GM12875 (cell line): ENCODE measurements around the gene FBXO17.
"Not testable (repeated sequence)": the region's sequence is repeated elsewhere in the genome, so short reads cannot be mapped to it uniquely, and the experiment has no call there.

ENCODE experiments used
- H3K4me3 ChIP-seq: one replicate; pipeline ENCODE4 v1.5.1; 2011; ENCODE audit warnings: low read depth, low read length, control low read depth
- TF ChIP-seq, protein P1 (sequence below): IDR thresholded peaks from 2 replicates; pipeline ENCODE4 v1.5.1; 2011; ENCODE audit warnings: low read depth, mild to moderate bottlenecking, control low read depth, inconsistent platforms, low read length, moderate library complexity, borderline replicate concordance; ENCODE audit not compliant: insufficient read depth

FBXO17 gene

DNA sequence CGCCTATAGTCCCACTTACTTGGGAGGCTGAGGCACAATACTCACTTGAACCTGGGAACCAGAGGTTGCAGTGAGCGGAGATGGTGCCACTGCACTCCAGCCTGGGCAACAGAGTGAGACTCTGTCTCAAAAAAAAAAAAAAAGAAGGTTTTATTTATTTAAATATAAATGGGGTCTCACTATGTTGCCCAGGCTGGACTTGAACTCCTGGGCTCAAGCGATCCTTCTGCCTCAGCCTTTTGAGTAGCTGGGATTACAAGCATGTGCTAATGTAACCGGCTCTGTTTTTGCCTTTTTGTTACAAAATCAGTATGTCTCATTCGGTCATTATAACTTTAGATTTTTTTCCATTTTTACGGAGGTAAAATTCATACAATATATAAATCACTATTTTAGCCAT is 32.6 kb upstream of the FBXO17 start:
- TF ChIP-seq, protein P1, sequence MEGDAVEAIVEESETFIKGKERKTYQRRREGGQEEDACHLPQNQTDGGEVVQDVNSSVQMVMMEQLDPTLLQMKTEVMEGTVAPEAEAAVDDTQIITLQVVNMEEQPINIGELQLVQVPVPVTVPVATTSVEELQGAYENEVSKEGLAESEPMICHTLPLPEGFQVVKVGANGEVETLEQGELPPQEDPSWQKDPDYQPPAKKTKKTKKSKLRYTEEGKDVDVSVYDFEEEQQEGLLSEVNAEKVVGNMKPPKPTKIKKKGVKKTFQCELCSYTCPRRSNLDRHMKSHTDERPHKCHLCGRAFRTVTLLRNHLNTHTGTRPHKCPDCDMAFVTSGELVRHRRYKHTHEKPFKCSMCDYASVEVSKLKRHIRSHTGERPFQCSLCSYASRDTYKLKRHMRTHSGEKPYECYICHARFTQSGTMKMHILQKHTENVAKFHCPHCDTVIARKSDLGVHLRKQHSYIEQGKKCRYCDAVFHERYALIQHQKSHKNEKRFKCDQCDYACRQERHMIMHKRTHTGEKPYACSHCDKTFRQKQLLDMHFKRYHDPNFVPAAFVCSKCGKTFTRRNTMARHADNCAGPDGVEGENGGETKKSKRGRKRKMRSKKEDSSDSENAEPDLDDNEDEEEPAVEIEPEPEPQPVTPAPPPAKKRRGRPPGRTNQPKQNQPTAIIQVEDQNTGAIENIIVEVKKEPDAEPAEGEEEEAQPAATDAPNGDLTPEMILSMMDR = no peak
- no peak overlapping the region for H3K4me3 ChIP-seq

DNA sequence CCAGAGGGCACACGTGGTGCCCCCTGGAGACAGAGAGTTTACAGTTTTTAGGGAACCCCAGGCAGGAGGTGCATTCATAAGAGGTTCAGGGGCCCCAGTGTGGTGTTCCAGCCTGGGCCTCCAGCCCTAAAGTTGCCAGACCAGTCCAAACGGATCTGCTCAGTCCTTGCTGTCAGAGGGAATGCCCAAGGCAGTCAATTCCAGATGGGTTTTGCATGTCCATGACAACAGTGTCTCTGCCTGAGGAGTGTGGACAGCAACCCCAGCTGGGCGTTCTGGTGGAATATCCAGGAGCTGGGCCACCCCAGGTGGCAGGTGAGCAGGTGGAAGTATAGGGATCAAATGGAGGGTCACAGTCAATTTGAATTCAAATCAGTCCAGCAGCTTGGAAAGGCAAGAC is 31.6 kb upstream of the FBXO17 start:
- TF ChIP-seq, protein P1 = no peak
- no peak overlapping the region for H3K4me3 ChIP-seq

DNA sequence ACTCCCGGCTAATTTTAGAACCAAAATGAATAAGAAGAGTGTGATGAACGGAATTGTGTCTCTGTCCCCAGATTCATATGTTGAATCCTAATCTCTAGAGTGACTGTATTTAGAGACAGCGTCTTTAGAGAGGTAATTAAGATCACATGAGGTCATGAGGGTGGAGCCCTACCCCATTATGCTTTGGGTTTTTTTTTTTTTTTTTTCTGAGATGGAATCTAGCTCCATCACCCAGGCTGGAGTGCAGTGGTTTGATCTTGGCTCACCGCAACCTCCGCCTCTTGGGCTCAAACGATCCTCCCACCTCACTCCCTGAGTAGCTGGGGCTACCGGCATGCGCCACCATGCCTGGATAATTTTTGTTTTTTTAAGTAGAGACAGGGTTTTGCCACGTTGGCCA is 28.9 kb upstream of the FBXO17 start:
- TF ChIP-seq, protein P1 = no peak
- H3K4me3 ChIP-seq = no peak overlapping the region

GRCh38 chr19:39003796-39004195 is 28.3 kb upstream of the FBXO17 start:
- no peak overlapping the region for H3K4me3 ChIP-seq
- TF ChIP-seq, protein P1 = no peak

DNA sequence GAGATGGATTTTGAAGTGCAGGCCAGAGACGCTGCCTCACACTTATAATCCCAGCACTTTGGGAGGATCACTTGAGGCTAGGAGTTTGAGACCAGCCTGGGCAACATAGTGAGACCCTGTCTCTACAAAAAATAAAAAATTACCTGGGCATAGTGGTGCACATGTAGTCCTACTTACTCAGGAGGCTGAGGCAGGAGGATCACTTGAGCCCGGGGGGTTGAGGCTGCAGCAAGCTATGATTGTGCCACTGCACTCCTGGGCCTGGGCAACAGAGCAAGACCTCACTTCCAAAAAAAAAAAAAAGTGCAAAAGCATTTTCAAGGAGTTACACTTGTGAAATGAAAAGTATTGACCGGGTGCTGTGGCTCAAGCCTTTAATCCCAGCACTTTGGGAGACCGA is 27.6 kb upstream of the FBXO17 start:
- TF ChIP-seq, protein P1 = no peak
- H3K4me3 ChIP-seq = no peak overlapping the region

GRCh38 chr19:39001041-39001440 is 25.5 kb upstream of the FBXO17 start:
- TF ChIP-seq, protein P1 = no peak
- no peak overlapping the region for H3K4me3 ChIP-seq

DNA sequence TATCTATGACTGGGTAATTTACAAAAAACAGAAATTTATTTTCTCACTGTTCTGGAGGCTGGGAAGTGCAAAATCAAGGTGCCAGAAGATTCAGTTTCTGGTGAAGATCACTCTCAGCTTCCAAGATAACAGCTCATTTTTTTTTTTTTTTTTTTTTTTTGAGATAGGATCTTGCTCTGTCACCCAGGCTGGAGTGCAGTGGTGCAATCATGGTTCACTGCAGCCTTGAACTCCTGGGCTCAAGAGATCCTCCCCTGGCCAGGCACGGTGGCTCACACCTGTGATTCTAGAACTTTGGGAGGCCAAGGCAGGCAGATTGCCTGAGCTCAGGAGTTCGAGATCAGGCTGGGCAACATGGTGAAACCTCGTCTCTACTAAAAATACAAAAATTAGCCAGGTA is 22.0 kb upstream of the FBXO17 start:
- H3K4me3 ChIP-seq = not testable (repeated sequence)

GRCh38 chr19:38993271-38993670 is 17.7 kb upstream of the FBXO17 start:
- TF ChIP-seq, protein P1 = no peak
- no peak overlapping the region for H3K4me3 ChIP-seq
